Renal cortex interstitium (tissue), 11 donors: ENCODE data around the gene TMEM167A. TPM values are rescaled to one million over a fixed set of nuclear protein-coding genes. Genes with fewer than 3 reads are reported as not detected.
A peak's percentile ranks its signal among the peaks of the same experiment; 100 is the strongest.

Experiments used
- DNase-seq, 11 donors: peaks; one replicate each; pipeline ENCODE4 v3.0.0-alpha.2; 2013; ENCODE audit warnings: low read depth in 9 of 11, low spot score in 4 of 11; ENCODE audit errors: extremely low read depth in 1 of 11
- polyA plus RNA-seq, 3 donors: library from polyadenylated mRNA; unstranded; fragments of 120-200 nt; gene quantifications; one replicate each; pipeline ENCODE4 v1.2.1, GENCODE V29; 2013; ENCODE audit not compliant: insufficient read length in 3 of 3

TMEM167A gene
- polyA plus RNA-seq, 3 donors: 96.2 to 129 (median 105) TPM

GRCh38 chr5:83050723-83051340, 26.4 kb downstream of the TMEM167A start:
- no peak for DNase-seq

GRCh38 chr5:83049370-83049885, 27.8 kb downstream of the TMEM167A start:
- peak in 5 of 11 donors; percentile 15 to 36 (median 18) for DNase-seq

- no peak for DNase-seq
Measured at GRCh38 chr5:83048811-83049210, 28.4 kb downstream of the TMEM167A start.

- no peak for DNase-seq
Measured at GRCh38 chr5:83048277-83048676, 28.9 kb downstream of the TMEM167A start.

GRCh38 chr5:83044926-83045325, 32.3 kb downstream of the TMEM167A start:
- DNase-seq: no peak

- no peak for DNase-seq
Measured at GRCh38 chr5:83042507-83042906, 34.7 kb downstream of the TMEM167A start.

- DNase-seq: no peak
Measured at GRCh38 chr5:83038924-83039323, 38.3 kb downstream of the TMEM167A start.

GRCh38 chr5:83036991-83037575, 40.1 kb downstream of the TMEM167A start:
- DNase-seq: no peak

- DNase-seq: no peak
Measured at GRCh38 chr5:83035373-83036100, 41.7 kb downstream of the TMEM167A start.

GRCh38 chr5:83034528-83035207, 42.5 kb downstream of the TMEM167A start:
- no peak for DNase-seq

GRCh38 chr5:83034036-83034435, 43.2 kb downstream of the TMEM167A start:
- no peak for DNase-seq

- DNase-seq: no peak
Measured at GRCh38 chr5:83031381-83031780, 45.8 kb downstream of the TMEM167A start.

GRCh38 chr5:83029912-83030311, 47.3 kb downstream of the TMEM167A start:
- no peak for DNase-seq

GRCh38 chr5:83026930-83027687, 50.1 kb downstream of the TMEM167A start:
- no peak for DNase-seq

GRCh38 chr5:83026516-83026915, 50.7 kb downstream of the TMEM167A start:
- no peak for DNase-seq

- DNase-seq: no peak
Measured at GRCh38 chr5:83025690-83026478, 51.3 kb downstream of the TMEM167A start.

- no peak for DNase-seq
Measured at GRCh38 chr5:83022334-83022733, 54.9 kb downstream of the TMEM167A start.

- no peak for DNase-seq
Measured at GRCh38 chr5:83015676-83016075, 61.5 kb downstream of the TMEM167A start.
